HEK293 (cell line): ENCODE results near the gene BEGAIN.
A peak's percentile ranks its signal among the peaks of the same experiment; 100 is the strongest.

Source experiments
- BCL11B ChIP-seq: fragments of 450-650 bp; formaldehyde crosslinking; IDR thresholded peaks from 2 replicates; pipeline ENCODE4 v1.5.1; 2016; ENCODE audit warnings: low read depth, missing biosample characterization, missing genetic modification characterization
- FEZF1 ChIP-seq: fragments of 450-650 bp; formaldehyde crosslinking; IDR thresholded peaks from 2 replicates; pipeline ENCODE4 v1.5.1; 2016; ENCODE audit warnings: missing biosample characterization, missing genetic modification characterization
- KLF7 ChIP-seq: fragments of 450-650 bp; formaldehyde crosslinking; IDR thresholded peaks from 2 replicates; pipeline ENCODE4 v1.5.1; 2016; ENCODE audit warnings: missing biosample characterization, missing genetic modification characterization, borderline replicate concordance
- MEIS1 ChIP-seq: sonication (generic); formaldehyde crosslinking; IDR thresholded peaks from 2 replicates; pipeline ENCODE4 v1.8.1; 2022; ENCODE audit warnings: missing genetic modification reagents, mild to moderate bottlenecking, borderline replicate concordance
- MZF1 ChIP-seq: fragments of 450-650 bp; formaldehyde crosslinking; IDR thresholded peaks from 2 replicates; pipeline ENCODE4 v1.5.1; 2017; ENCODE audit warnings: missing biosample characterization, missing genetic modification characterization, borderline replicate concordance
- OSR2 ChIP-seq: fragments of 450-650 bp; formaldehyde crosslinking; IDR thresholded peaks from 2 replicates; pipeline ENCODE4 v1.5.1; 2016; ENCODE audit warnings: missing biosample characterization, missing genetic modification characterization
- ZBTB20 ChIP-seq: fragments of 450-650 bp; formaldehyde crosslinking; IDR thresholded peaks from 2 replicates; pipeline ENCODE4 v1.5.1; 2016; ENCODE audit warnings: missing biosample characterization, missing genetic modification characterization
- ZBTB7A ChIP-seq: fragments of 450-650 bp; formaldehyde crosslinking; IDR thresholded peaks from 2 replicates; pipeline ENCODE4 v1.5.1; 2016; ENCODE audit warnings: low read depth, missing biosample characterization, missing genetic modification characterization
- ZFP41 ChIP-seq: fragments of 450-650 bp; formaldehyde crosslinking; IDR thresholded peaks from 2 replicates; pipeline ENCODE4 v1.5.1; 2016; ENCODE audit warnings: missing biosample characterization, missing genetic modification characterization, borderline replicate concordance
- ZNF174 ChIP-seq: fragments of 450-650 bp; formaldehyde crosslinking; IDR thresholded peaks from 2 replicates; pipeline ENCODE4 v1.5.0; 2017; ENCODE audit warnings: missing biosample characterization, mild to moderate bottlenecking, missing genetic modification characterization
- ZNF214 ChIP-seq: fragments of 450-650 bp; formaldehyde crosslinking; IDR thresholded peaks from 2 replicates; pipeline ENCODE4 v1.5.1; 2017; ENCODE audit warnings: missing biosample characterization, mild to moderate bottlenecking, missing genetic modification characterization, borderline replicate concordance
- ZNF561 ChIP-seq: fragments of 450-650 bp; IDR thresholded peaks from 2 replicates; pipeline ENCODE4 v1.5.1; 2018; ENCODE audit warnings: missing biosample characterization, missing genetic modification characterization, borderline replicate concordance
- ZNF654 ChIP-seq: fragments of 450-650 bp; formaldehyde crosslinking; IDR thresholded peaks from 2 replicates; pipeline ENCODE4 v1.5.1; 2016; ENCODE audit warnings: low read depth, missing biosample characterization, missing genetic modification characterization
- ZNF658 ChIP-seq: fragments of 450-650 bp; formaldehyde crosslinking; IDR thresholded peaks from 2 replicates; pipeline ENCODE4; 2016; ENCODE audit warnings: missing biosample characterization, missing genetic modification characterization
- ZNF701 ChIP-seq: fragments of 450-650 bp; formaldehyde crosslinking; IDR thresholded peaks from 2 replicates; pipeline ENCODE4 v1.5.1; 2016; ENCODE audit warnings: missing biosample characterization, missing genetic modification characterization
- ZNF76 ChIP-seq: fragments of 450-650 bp; formaldehyde crosslinking; IDR thresholded peaks from 2 replicates; pipeline ENCODE4; 2016; ENCODE audit warnings: low read depth, missing biosample characterization, missing genetic modification characterization, borderline replicate concordance
- ZNF791 ChIP-seq: fragments of 450-650 bp; formaldehyde crosslinking; IDR thresholded peaks from 2 replicates; pipeline ENCODE4 v1.5.1; 2016; ENCODE audit warnings: missing biosample characterization, missing genetic modification characterization
- ZNF792 ChIP-seq: fragments of 450-650 bp; formaldehyde crosslinking; IDR thresholded peaks from 2 replicates; pipeline ENCODE4 v1.5.1; 2016; ENCODE audit warnings: missing biosample characterization, missing genetic modification characterization
- ZXDB ChIP-seq: fragments of 450-650 bp; formaldehyde crosslinking; IDR thresholded peaks from 2 replicates; pipeline ENCODE4 v1.5.1; 2016; ENCODE audit warnings: missing biosample characterization, missing genetic modification characterization
- TF ChIP-seq, protein P1 (sequence below): fragments of 450-650 bp; formaldehyde crosslinking; IDR thresholded peaks from 2 replicates; pipeline ENCODE4 v1.5.1; 2017; ENCODE audit warnings: missing biosample characterization, missing genetic modification characterization
- TF ChIP-seq, protein P2 (sequence below): fragments of 450-650 bp; formaldehyde crosslinking; IDR thresholded peaks from 2 replicates; pipeline ENCODE4 v1.5.1; 2017; ENCODE audit warnings: missing biosample characterization, missing genetic modification characterization
- TF ChIP-seq, protein P3 (sequence below): fragments of 450-650 bp; formaldehyde crosslinking; IDR thresholded peaks from 2 replicates; pipeline ENCODE4 v1.5.1; 2016; ENCODE audit warnings: missing biosample characterization, missing genetic modification characterization
- TF ChIP-seq, protein P4 (sequence below): fragments of 450-650 bp; formaldehyde crosslinking; IDR thresholded peaks from 2 replicates; pipeline ENCODE4 v1.5.1; 2017; ENCODE audit warnings: missing biosample characterization, missing genetic modification characterization
- TF ChIP-seq, protein P5 (sequence below): fragments of 450-650 bp; formaldehyde crosslinking; IDR thresholded peaks from 2 replicates; pipeline ENCODE4 v1.5.1; 2016; ENCODE audit warnings: missing biosample characterization, missing genetic modification characterization, low read depth
- TF ChIP-seq, protein P6 (sequence below): fragments of 450-650 bp; formaldehyde crosslinking; IDR thresholded peaks from 2 replicates; pipeline ENCODE4 v1.5.1; 2016; ENCODE audit warnings: missing biosample characterization, missing genetic modification characterization
- TF ChIP-seq, protein P7 (sequence below): fragments of 450-650 bp; formaldehyde crosslinking; IDR thresholded peaks from 2 replicates; pipeline ENCODE4 v1.5.1; 2016; ENCODE audit warnings: missing biosample characterization, missing genetic modification characterization

BEGAIN gene

DNA sequence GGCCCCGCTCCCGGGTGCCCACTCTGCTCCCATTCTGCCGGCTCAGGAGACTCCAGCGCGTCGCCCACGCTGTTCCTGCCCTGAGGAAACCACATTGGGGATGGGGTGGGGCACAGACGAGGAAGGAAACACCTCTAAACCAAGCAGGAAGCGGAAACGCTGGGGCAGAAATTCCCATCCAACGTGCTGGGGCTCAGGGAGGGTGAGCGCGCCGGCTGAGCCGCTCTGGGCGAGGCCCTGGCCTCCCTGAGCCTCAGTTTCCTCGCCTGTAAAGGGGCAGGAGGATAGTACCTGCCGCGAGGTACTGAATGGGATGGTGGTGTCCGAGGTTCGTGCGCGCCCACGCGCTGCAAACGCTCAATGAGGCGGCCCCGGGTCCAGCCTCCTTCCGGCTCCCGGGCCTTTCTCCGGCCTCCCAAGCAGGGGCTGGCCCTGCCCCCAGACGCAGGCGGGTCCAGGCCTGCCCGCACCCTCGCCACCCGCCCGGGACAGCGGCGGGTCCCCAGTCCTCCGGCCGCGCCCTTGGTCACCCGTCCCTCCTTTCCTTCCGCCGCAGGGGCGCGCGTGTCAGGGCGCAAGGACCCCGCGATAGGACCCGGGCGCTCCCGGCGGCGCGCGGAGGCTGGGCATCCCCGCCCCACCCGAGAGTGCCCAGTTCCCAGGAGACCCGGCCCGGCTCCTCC lies 673 bp downstream of the BEGAIN start (continued):
- TF ChIP-seq, protein P1, sequence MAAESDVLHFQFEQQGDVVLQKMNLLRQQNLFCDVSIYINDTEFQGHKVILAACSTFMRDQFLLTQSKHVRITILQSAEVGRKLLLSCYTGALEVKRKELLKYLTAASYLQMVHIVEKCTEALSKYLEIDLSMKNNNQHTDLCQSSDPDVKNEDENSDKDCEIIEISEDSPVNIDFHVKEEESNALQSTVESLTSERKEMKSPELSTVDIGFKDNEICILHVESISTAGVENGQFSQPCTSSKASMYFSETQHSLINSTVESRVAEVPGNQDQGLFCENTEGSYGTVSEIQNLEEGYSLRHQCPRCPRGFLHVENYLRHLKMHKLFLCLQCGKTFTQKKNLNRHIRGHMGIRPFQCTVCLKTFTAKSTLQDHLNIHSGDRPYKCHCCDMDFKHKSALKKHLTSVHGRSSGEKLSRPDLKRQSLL (tag by site-specific recombination) = no peak
- TF ChIP-seq ZNF658 (tag by site-specific recombination) (no peak), ZNF561 (no peak), ZNF791 (tag by site-specific recombination) (no peak), ZNF214 (no peak), ZBTB20 (tag by site-specific recombination) (peak; percentile 96), ZNF792 (tag by site-specific recombination) (no peak), ZNF654 (no peak), ZNF76 (tag by site-specific recombination) (no peak; the same call in 1 of the 2 replicates), BCL11B (tag by site-specific recombination) (no peak), FEZF1 (tag by site-specific recombination) (no peak), ZNF174 (tag by site-specific recombination) (no peak), KLF7 (tag by site-specific recombination) (0 out of 2 replicates have a peak, but pooled peaks have one; percentile 24), ZBTB7A (tag by site-specific recombination) (no peak), MEIS1 (CRISPR knock-in tag) (no peak), ZNF701 (tag by site-specific recombination) (no peak), MZF1 (tag by site-specific recombination) (no peak), OSR2 (tag by site-specific recombination) (peak; percentile 52), ZXDB (tag by site-specific recombination) (peak; percentile 96), ZFP41 (tag by site-specific recombination) (no peak)
- TF ChIP-seq, protein P2, sequence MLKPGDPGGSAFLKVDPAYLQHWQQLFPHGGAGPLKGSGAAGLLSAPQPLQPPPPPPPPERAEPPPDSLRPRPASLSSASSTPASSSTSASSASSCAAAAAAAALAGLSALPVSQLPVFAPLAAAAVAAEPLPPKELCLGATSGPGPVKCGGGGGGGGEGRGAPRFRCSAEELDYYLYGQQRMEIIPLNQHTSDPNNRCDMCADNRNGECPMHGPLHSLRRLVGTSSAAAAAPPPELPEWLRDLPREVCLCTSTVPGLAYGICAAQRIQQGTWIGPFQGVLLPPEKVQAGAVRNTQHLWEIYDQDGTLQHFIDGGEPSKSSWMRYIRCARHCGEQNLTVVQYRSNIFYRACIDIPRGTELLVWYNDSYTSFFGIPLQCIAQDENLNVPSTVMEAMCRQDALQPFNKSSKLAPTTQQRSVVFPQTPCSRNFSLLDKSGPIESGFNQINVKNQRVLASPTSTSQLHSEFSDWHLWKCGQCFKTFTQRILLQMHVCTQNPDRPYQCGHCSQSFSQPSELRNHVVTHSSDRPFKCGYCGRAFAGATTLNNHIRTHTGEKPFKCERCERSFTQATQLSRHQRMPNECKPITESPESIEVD = no peak
- TF ChIP-seq, protein P3, sequence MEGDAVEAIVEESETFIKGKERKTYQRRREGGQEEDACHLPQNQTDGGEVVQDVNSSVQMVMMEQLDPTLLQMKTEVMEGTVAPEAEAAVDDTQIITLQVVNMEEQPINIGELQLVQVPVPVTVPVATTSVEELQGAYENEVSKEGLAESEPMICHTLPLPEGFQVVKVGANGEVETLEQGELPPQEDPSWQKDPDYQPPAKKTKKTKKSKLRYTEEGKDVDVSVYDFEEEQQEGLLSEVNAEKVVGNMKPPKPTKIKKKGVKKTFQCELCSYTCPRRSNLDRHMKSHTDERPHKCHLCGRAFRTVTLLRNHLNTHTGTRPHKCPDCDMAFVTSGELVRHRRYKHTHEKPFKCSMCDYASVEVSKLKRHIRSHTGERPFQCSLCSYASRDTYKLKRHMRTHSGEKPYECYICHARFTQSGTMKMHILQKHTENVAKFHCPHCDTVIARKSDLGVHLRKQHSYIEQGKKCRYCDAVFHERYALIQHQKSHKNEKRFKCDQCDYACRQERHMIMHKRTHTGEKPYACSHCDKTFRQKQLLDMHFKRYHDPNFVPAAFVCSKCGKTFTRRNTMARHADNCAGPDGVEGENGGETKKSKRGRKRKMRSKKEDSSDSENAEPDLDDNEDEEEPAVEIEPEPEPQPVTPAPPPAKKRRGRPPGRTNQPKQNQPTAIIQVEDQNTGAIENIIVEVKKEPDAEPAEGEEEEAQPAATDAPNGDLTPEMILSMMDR (tag by site-specific recombination) = no peak
- TF ChIP-seq, protein P4, sequence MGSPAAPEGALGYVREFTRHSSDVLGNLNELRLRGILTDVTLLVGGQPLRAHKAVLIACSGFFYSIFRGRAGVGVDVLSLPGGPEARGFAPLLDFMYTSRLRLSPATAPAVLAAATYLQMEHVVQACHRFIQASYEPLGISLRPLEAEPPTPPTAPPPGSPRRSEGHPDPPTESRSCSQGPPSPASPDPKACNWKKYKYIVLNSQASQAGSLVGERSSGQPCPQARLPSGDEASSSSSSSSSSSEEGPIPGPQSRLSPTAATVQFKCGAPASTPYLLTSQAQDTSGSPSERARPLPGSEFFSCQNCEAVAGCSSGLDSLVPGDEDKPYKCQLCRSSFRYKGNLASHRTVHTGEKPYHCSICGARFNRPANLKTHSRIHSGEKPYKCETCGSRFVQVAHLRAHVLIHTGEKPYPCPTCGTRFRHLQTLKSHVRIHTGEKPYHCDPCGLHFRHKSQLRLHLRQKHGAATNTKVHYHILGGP (tag by site-specific recombination) = no peak
- TF ChIP-seq, protein P5, sequence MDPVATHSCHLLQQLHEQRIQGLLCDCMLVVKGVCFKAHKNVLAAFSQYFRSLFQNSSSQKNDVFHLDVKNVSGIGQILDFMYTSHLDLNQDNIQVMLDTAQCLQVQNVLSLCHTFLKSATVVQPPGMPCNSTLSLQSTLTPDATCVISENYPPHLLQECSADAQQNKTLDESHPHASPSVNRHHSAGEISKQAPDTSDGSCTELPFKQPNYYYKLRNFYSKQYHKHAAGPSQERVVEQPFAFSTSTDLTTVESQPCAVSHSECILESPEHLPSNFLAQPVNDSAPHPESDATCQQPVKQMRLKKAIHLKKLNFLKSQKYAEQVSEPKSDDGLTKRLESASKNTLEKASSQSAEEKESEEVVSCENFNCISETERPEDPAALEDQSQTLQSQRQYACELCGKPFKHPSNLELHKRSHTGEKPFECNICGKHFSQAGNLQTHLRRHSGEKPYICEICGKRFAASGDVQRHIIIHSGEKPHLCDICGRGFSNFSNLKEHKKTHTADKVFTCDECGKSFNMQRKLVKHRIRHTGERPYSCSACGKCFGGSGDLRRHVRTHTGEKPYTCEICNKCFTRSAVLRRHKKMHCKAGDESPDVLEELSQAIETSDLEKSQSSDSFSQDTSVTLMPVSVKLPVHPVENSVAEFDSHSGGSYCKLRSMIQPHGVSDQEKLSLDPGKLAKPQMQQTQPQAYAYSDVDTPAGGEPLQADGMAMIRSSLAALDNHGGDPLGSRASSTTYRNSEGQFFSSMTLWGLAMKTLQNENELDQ (tag by site-specific recombination) = no peak
- TF ChIP-seq, protein P6, sequence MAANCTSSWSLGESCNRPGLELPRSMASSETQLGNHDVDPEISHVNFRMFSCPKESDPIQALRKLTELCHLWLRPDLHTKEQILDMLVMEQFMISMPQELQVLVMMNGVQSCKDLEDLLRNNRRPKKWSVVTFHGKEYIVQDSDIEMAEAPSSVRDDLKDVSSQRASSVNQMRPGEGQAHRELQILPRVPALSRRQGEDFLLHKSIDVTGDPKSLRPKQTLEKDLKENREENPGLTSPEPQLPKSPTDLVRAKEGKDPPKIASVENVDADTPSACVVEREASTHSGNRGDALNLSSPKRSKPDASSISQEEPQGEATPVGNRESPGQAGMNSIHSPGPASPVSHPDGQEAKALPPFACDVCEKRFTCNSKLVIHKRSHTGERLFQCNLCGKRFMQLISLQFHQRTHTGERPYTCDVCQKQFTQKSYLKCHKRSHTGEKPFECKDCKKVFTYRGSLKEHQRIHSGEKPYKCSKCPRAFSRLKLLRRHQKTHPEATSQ (tag by site-specific recombination) = 0 out of 2 replicates have a peak, but pooled peaks have one; percentile 16
- TF ChIP-seq, protein P7, sequence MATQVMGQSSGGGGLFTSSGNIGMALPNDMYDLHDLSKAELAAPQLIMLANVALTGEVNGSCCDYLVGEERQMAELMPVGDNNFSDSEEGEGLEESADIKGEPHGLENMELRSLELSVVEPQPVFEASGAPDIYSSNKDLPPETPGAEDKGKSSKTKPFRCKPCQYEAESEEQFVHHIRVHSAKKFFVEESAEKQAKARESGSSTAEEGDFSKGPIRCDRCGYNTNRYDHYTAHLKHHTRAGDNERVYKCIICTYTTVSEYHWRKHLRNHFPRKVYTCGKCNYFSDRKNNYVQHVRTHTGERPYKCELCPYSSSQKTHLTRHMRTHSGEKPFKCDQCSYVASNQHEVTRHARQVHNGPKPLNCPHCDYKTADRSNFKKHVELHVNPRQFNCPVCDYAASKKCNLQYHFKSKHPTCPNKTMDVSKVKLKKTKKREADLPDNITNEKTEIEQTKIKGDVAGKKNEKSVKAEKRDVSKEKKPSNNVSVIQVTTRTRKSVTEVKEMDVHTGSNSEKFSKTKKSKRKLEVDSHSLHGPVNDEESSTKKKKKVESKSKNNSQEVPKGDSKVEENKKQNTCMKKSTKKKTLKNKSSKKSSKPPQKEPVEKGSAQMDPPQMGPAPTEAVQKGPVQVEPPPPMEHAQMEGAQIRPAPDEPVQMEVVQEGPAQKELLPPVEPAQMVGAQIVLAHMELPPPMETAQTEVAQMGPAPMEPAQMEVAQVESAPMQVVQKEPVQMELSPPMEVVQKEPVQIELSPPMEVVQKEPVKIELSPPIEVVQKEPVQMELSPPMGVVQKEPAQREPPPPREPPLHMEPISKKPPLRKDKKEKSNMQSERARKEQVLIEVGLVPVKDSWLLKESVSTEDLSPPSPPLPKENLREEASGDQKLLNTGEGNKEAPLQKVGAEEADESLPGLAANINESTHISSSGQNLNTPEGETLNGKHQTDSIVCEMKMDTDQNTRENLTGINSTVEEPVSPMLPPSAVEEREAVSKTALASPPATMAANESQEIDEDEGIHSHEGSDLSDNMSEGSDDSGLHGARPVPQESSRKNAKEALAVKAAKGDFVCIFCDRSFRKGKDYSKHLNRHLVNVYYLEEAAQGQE = no peak
